GM19328 (cell line): ENCODE data around the gene SNN.
A peak's percentile ranks its signal among the peaks of the same experiment; 100 is the strongest.

Source experiments
- ATAC-seq: cut with Tn5 transposase; IDR thresholded peaks from one replicate; pipeline ENCODE4 v1.9.1; 2021; ENCODE audit warnings: mild to moderate bottlenecking, moderate library complexity; ENCODE audit not compliant: unreplicated experiment

Gene SNN

GRCh38 chr16:11667824-11668622, at the start of gene SNN:
Gene SNN (plus strand): TSS chr16:11668455. CDS start chr16:11676060, 7,605 bp downstream.
- peak; percentile 67 for ATAC-seq

DNA sequence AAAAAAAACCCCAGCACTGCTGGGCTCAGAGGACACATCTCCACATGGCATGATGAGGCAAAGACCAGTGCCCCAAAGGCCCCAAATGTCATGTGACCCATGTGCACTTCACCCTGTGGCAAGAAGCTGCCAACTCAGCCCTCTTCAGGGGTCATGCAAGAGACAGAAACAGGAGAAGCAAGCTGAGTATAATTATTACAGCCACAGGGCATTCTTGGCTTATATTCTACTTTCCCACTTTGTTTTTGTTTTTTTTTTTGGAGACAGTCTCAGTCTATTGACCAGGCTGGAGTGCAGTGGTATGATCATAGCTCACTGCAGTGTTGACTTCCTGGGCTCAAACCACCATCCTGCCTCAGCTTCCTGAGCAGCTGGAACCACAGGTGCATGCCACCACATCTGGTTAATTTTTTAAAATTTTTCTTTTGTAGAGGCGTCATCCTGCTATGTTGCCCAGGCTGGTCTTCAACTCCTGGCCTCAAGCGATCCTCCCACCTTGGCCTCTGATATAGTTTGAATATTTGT, 48.9 kb upstream of the SNN start:
- ATAC-seq: no peak

DNA sequence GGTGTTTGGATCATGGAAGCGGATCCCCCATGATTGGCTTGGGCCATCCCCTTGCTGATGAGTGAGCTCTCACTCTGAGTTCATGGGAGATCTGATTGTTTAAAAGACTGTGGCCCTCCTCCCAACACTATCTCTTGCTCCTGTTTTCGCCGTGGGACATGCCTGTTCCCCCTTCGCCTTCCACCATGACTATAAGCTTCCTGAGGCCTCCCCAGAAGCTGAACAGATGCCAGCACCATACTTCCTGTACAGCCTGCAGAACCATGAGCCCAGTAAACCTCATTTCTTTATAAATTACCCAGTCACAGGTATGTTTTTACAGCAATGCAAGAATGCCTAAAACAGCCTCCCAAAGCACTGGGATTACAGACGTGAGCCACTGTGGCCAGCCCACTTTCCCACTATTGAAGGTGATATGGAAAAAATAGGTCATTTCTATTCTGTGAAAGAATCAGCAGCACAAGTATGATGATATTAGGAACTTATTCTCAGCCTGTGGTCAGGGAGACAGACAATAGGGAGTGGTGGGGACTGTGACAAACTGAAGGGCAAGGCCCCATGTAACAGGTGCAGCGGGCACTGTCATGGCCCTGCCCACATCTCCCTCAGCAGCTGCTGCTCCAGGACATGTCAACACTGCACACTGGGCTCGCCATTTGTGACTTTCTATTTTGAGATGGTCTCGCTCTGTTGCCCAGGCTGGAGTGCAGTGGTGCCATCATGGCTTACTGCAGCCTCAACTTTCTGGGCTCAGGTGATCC, 47.8 kb upstream of the SNN start:
- no peak for ATAC-seq

GRCh38 chr16:11621539-11621919, 46.7 kb upstream of the SNN start:
- ATAC-seq: no peak

GRCh38 chr16:11621920-11622651, 46.2 kb upstream of the SNN start:
- no peak for ATAC-seq

DNA sequence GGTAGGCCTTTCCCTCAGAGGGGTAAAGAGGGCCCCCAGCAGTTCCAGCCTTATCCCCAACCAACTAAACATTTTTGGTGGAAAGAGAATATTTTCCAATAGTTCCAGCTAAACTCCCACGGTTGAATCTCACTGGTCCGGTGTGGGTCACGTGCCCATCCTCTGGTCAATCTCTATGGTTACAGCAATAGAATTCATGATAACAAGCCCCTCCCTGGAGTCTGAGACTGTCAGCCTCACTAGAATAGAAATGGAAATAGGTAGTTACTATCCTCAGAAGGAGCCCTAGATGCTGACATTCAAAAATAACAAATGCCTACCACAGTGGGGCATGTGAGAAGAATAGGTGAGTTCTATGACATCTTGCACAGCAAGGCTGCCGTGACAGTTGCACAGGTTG, 44.0 kb upstream of the SNN start:
- no peak for ATAC-seq

DNA sequence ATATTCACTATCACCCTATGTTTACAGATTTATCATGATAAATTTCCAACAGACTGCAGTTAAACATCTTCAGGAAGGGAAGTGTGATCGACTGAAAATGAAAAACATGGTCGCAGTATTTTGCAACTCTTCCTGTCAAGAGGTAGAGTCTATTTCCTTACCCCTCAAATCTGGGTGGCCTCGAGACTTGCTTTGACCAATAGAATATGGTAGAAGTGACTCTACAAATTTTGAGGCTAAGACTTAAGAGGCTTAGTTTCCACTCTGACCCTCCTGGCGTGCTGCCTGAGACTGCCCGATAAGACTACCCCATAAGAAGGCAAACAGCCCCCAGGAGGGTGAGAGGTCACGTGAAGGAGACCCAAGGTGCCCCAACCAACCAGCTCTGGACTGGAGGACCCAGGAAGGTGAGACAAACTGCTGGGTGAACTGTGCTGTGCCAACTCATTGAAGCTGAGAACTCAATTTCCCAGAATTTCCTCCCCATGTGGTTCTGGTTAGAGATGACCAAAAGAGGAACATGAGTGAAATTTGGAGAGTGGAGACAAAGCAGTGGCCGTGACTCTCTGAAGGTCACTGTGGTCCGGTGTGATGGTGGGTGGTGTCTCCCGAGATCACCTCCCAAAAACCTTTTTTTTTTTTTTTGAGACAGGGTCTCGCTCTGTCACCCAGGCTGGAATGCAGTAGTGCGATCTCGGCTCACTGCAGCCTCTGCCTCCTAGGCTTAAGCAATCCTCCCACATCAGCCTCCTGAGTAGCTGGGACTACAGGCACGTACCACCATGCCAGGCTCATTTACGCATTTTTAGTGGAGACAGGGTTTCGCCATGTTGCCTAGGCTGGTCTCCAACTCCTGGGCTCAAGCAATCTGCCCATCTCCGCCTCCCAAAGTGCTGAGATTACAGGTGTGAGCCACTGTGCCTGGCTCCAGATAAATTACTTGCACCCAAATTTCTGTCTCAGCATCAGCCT, 43.3 kb upstream of the SNN start:
- ATAC-seq: no peak

DNA sequence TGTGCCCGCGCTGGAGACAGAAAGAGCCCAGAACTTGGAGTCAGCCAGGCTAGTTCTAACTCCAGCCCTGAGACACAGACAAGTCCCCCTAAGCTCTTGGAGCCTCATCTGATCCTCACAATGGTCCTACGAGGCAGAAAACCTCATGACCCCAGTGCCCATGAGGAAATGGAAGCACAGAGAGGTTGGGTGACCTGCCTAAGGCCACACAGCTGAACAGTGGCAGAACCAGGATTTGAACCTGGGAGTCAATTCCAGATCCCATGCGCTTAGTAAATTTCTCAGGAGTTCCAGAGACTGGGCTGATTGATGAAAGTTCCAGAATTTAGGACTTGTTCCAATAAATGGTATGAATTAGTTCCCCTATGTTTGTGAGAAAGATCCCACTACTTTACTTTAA, 42.5 kb upstream of the SNN start:
- ATAC-seq: no peak

GRCh38 chr16:11626657-11627291, 41.5 kb upstream of the SNN start:
- no peak for ATAC-seq

DNA sequence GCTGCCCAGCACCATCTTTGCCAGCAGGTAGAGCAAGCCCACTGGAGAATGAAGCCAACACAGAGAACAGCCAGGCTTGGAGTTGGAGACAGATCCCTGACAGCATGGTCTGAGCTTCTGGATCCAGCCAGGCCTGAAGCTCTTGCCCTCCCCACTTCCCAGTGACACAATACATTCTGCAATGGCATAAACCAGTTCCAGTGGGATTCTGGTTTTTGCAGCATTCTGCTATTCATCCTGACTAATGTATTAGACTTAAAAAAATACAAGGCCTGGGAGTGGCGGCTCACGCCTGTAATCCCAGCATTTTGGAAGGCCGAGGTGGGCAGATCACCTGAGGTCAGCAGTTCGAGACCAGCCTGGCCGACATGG, 41.0 kb upstream of the SNN start:
- ATAC-seq: no peak

- ATAC-seq: no peak
Measured at GRCh38 chr16:11627822-11628457, 40.3 kb upstream of the SNN start.

GRCh38 chr16:11629071-11630030, 38.9 kb upstream of the SNN start:
- no peak for ATAC-seq

DNA sequence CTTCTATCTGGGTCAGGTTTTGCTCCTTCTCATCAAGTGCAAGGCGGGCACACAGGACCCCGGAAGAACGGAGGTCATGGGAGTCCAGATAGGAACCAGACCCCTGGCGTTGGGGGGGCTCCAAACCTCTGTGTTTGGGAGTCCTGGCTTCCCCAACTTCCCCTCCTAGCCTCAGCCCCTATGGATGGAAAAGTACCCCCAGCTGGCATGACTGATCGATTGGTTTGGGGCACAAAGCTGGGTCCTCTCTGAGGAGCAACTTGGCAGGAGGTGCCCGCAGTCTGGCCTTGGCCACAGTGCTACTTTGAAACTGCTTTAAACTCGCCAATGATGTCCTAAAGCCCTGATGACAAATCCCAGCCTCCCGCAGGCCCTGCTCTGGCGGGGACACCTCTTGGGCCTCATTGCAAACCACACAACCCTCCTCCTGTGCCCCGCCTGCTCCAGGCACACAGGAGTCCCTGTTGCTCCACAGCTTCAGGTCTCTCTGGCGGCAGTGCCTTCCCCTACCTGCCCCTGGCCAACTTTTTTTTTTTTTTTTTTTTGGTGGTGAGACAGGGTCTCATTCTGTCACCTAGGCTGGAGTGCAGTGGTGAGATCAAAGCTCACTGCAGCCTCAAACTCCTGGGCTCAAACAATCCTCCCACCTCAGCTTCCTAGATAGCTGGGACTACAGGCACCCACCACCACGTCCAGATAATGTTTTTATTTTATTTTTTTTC, 38.0 kb upstream of the SNN start:
- ATAC-seq: no peak

DNA sequence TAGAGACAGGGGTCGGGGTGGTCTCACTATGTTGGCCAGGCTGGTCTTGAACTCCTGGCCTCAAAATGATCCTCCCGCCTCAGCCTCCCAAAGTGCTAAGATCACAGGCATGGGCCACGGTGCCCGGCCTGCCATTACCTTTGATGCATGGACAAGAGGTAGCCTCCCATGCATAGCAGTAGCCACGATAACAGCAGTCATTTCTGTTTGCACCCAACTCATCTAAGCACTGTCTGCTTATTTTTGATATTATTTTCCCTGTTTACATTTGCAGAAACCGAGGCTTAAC, 37.5 kb upstream of the SNN start:
- no peak for ATAC-seq

- ATAC-seq: no peak
Measured at GRCh38 chr16:11631214-11631613, 37.0 kb upstream of the SNN start.

- ATAC-seq: no peak
Measured at GRCh38 chr16:11632455-11632939, 35.8 kb upstream of the SNN start.

DNA sequence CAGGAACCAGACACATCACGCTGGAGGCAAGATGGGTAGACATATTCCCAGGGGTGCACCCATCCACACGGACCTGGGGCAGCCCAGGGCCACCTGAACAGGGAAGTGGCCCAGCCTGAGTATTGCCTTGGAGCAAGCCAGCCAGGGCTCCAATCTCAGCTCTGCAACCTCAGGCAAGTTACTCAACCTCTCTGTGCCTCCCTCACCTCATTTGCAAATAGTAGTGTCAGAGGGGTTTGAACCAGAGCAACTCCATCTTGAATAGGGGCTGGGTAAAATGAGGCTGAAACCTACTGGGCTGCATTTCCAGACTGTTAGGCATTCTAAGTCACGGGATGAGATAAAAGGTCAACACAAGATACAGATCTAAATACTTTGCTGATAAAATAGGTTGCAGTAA, 35.1 kb upstream of the SNN start:
- no peak for ATAC-seq

- no peak for ATAC-seq
Measured at GRCh38 chr16:11634312-11634711, 33.9 kb upstream of the SNN start.
